GM10266 (cell line): ENCODE measurements around the gene SPHK1.

ENCODE experiments used
- DNase-seq: peaks from one replicate; pipeline ENCODE4 v3.0.0; 2012; ENCODE audit errors: extremely low spot score
- TF ChIP-seq, protein P1 (sequence below): IDR thresholded peaks from 2 replicates; pipeline ENCODE4 v1.5.1; 2012; ENCODE audit warnings: mild to moderate bottlenecking, low read depth; ENCODE audit not compliant: control insufficient read depth, insufficient read depth; ENCODE audit errors: missing control alignments

Gene SPHK1

DNA sequence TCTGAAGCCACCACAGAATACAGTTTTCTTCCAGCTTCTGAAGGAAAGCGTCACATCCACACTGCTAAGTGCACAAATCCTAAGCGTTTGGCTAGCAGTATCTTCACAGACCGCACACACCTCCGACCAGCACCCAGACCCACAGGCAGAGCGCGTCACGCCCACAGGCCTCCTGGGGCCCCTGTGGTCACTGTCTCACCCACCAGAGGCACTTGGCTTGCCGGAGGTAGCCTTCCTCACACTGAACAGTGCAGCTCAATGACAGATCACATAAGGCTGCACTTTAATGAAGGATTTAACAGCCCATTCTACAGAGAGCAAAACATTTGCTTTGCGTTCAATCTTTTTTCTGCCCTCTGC is 21.2 kb downstream of the SPHK1 start:
- TF ChIP-seq, protein P1, sequence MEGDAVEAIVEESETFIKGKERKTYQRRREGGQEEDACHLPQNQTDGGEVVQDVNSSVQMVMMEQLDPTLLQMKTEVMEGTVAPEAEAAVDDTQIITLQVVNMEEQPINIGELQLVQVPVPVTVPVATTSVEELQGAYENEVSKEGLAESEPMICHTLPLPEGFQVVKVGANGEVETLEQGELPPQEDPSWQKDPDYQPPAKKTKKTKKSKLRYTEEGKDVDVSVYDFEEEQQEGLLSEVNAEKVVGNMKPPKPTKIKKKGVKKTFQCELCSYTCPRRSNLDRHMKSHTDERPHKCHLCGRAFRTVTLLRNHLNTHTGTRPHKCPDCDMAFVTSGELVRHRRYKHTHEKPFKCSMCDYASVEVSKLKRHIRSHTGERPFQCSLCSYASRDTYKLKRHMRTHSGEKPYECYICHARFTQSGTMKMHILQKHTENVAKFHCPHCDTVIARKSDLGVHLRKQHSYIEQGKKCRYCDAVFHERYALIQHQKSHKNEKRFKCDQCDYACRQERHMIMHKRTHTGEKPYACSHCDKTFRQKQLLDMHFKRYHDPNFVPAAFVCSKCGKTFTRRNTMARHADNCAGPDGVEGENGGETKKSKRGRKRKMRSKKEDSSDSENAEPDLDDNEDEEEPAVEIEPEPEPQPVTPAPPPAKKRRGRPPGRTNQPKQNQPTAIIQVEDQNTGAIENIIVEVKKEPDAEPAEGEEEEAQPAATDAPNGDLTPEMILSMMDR = no peak
- DNase-seq = no peak

DNA sequence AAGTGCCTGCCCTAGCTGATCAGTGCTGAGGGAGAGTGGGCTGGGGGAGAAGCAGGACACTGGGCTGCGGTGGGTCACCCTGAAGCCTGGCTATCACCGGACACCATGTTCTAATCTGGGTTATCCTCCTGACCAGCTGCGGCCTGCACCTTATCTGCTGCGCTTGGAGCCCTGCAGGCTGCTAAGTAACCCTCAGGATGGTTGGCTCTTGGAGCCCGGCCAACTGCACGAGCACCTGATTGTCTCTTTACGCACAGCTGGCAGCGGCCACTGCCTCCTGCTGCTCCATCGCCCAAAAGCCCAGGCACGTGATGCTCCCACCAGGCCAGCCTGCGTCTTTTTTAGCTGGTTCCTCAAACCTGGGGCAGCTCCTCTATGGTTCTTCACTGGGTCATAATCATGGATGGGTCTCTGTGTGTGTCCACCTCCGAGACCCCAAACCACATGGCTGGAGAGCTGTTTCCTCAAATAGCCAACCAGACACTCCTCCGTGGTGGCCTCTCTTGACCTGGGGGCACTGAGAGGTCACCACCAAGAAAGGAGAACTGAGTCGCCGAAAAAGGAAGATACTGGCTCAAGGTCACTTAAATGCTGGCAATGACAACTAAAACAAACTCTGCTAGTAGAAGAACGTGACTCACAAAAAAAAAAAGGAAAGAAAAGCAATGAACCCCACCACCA is 21.7 kb downstream of the SPHK1 start:
- no peak for DNase-seq
- TF ChIP-seq, protein P1 = no peak

DNA sequence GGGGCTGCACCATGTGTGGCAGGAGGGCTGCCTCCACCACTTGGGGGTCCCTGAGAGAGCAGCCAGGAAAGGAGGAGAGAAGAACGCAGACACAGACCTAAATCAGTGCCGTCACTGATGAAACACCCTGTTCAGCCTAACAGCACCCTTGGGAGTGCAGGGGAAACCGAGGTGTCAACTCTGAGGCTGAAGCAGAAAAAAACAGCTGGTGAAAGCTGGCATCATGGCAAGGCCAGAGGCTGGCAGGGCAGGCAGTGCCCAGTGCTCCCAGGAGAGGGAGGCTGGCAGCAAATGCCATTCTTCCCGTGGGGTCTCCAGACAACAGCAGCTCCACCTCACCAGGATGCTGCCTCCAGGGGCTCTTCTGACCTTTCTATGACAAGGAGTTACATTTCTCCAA is 23.1 kb downstream of the SPHK1 start:
- DNase-seq = no peak
- TF ChIP-seq, protein P1 = no peak

DNA sequence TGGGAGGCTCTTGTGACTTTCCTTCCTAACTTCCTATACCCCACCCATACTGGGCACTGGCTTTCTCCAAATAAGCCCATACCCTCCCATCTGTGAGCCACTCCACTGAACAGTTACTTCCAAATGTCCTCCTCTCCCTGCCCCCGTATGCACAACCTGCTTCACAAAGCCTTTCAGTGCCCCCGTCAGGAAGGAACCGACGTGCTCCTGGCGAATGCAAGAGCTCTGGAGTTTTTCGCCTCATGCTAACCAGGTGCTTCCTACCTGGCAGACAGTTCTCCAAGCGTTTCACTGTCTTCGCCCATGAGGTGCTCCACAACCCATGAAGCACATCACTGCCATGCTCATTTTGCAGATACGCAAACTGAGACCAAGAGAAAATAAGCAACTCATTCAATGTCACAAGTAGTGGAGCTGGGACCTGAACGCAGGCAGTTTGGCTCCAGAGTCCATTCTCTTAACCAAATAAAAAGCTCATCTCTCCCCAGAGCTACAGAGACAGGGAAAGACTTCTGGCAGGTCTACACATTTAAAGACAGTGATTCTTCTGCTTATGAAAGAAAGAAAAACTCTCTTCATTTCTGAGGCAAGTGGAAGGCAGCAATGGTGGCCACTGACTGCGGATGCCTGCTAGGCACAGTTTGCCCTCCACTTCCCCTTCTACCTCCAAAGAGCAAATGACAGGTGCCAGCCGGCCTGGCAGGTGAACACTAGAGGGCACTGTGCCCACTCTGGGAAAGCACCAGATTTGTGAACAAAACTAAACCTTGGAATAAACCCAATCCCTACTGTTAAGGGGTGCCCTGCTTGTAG is 23.8 kb downstream of the SPHK1 start:
- TF ChIP-seq, protein P1 = peak; percentile 88
- DNase-seq = peak; percentile 65

DNA sequence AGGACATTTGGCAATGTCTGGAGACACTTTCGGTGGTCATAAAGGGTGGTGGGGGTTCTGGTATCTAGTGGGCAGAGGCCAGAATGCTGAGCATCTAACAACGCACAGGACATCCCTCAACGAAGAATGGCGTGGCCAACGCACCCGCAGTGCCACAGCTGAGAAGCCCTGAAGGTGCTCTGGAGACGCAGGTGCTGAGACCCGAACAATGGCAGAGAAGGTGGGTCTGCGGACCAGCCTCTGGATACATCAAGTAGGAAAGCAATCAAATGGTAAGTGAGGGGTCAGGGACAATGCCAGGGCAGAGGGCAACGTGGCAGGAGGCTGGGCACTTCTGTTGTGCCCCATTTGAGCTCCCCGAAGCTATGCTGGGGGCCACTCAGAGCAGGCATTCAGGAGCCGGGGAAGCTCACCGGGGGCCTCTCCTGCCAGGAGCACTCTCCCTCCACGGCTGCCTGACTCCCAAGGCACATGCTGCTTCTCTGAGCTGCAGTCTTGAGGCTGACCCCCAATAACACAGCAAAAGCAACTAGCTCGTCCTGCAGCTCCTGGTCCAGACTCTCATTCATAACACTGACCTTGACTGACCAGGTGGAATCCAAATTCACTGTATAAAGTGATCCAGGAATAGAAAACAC is 26.0 kb downstream of the SPHK1 start:
- DNase-seq = no peak
- TF ChIP-seq, protein P1 = no peak

DNA sequence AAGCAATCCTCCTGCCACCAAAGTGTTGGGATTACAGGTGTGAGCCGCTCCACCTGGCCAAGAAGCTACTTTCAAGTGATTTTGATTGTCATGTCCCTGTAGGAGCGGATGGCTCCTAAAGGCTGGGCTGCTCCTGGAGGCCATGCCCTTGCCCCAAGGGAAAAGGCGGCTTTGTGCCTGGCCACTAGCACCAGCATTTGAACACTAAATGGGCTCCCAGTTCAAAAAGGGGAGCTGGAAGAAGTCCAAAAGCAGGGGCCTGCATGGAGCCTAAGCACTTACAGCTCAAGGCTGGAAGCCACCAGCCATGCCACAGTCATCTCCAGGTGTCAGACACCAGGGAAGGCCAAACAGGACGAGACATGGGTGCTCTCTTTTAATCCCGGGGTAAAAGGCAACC is 26.8 kb downstream of the SPHK1 start:
- TF ChIP-seq, protein P1 = no peak
- DNase-seq = no peak
